HepG2 (cell line): ENCODE data around the gene MS4A15. TPM values are rescaled to one million over a fixed set of nuclear protein-coding genes. Genes with fewer than 3 reads are reported as not detected.

Experiments
- ATAC-seq: fragments of 200-7000 bp; cut with Tn5 transposase; 3 replicates; pipeline ENCODE4 v1.9.1; 2020; ENCODE audit warnings: mild to moderate bottlenecking, moderate library complexity
- BruUV-seq: library from RNA; stranded (reverse); fragments of 400-500 nt; replicated peaks from 2 replicates; lab custom pipeline; 2021; lab: Mats Ljungman, UMichigan
- CTCF ChIA-PET: fragments of 300-600 bp; formaldehyde crosslinking; extraction: SDS; loops from one replicate; lab custom pipeline; 2021; ENCODE audit warnings: low total read pairs, inconsistent platforms, low intra/inter-chr PET ratio; lab: Yijun Ruan, JAX
- POLR2A ChIA-PET: fragments of 350-600 bp; sonication (Branson Sonifier 250); formaldehyde crosslinking; loops from one replicate; lab custom pipeline; 2020; ENCODE audit warnings: antibody characterized with exemption, inconsistent platforms; lab: Yijun Ruan, JAX
- DNase-seq: peaks from one replicate; pipeline ENCODE4 v3.0.0-alpha.2; 2015; ENCODE audit warnings: low spot score
- FAIRE-seq: peaks from 3 replicates; lab custom pipeline; 2011; peaks lifted over from hg19 to GRCh38; lab: Jason Lieb, UNC
- H2AFZ ChIP-seq: one replicate; pipeline ENCODE4 v1.6.1; 2011; ENCODE audit warnings: low read length, inconsistent platforms
- H3K27ac ChIP-seq: fragments of 300-600 bp; 3 replicates; pipeline ENCODE4 v1.8.0; 2011; ENCODE audit warnings: mixed run types, mild to moderate bottlenecking, mixed read lengths, low read length, inconsistent platforms; ENCODE audit not compliant: insufficient read depth; ENCODE audit errors: extremely low read length
- H3K27me3 ChIP-seq, 2 experiments: fragments of 200-600 bp in 1 of 2; 2 replicates in 1 of 2; 3 replicates in 1 of 2; pipeline versions ENCODE4 v1.6.0 to v1.8.0; 2011; ENCODE audit warnings: low read length in 2 of 2, mild to moderate bottlenecking in 2 of 2, moderate library complexity in 2 of 2, inconsistent platforms in 1 of 2; ENCODE audit not compliant: insufficient read depth in 2 of 2, control insufficient read depth in 1 of 2
- H3K36me3 ChIP-seq, 2 experiments: fragments of 200-600 bp in 1 of 2; replicated peaks in 1 of 2; 2 replicates in 1 of 2; 3 replicates in 1 of 2; pipeline versions ENCODE4 v1.5.1 to v1.8.0; 2011; ENCODE audit warnings: low read length in 2 of 2, inconsistent platforms in 1 of 2; ENCODE audit not compliant: insufficient read depth in 2 of 2, control insufficient read depth in 1 of 2
- H3K4me1 ChIP-seq: 2 replicates; pipeline ENCODE4 v1.5.1; 2012; ENCODE audit warnings: low read length, inconsistent platforms; ENCODE audit not compliant: insufficient read depth
- H3K4me2 ChIP-seq: 2 replicates; pipeline ENCODE4 v1.6.0; 2011; ENCODE audit warnings: low read depth, low read length, inconsistent platforms
- H3K4me3 ChIP-seq, 3 experiments: fragments of 200-600 bp in 1 of 3; sonication (generic), shearing (Covaris generic) in 1 of 3; replicated peaks in 1 of 3; 2 replicates each; pipeline ENCODE4 v1.5.1; 2011 to 2016; ENCODE audit warnings: low read length in 3 of 3, inconsistent platforms in 2 of 3, low read depth in 2 of 3, mild to moderate bottlenecking in 2 of 3, control low read depth in 1 of 3, mixed read lengths in 1 of 3; ENCODE audit not compliant: insufficient read depth in 1 of 3
- H3K79me2 ChIP-seq: one replicate; pipeline ENCODE4 v1.6.1; 2011; ENCODE audit warnings: low read length, inconsistent platforms; ENCODE audit not compliant: insufficient read depth
- H3K9ac ChIP-seq: 2 replicates; pipeline ENCODE4 v1.6.0; 2011; ENCODE audit warnings: mild to moderate bottlenecking, low read depth, low read length, inconsistent platforms; ENCODE audit not compliant: insufficient read depth
- H3K9me3 ChIP-seq: 2 replicates; pipeline ENCODE4 v1.5.1; 2012; ENCODE audit warnings: mild to moderate bottlenecking, low read length
- H4K20me1 ChIP-seq: 2 replicates; pipeline ENCODE4 v1.6.0; 2011; ENCODE audit warnings: inconsistent platforms, mild to moderate bottlenecking, low read length, moderate library complexity; ENCODE audit not compliant: insufficient read depth
- CEBPZ ChIP-seq: IDR thresholded peaks from 2 replicates; pipeline ENCODE4 v1.6.1; 2012; ENCODE audit warnings: low read length, improper control_type of control experiment
- KDM2A ChIP-seq: sonication (generic); formaldehyde crosslinking; IDR thresholded peaks from 2 replicates; pipeline ENCODE4 v1.4.0; 2020; ENCODE audit warnings: low read depth, missing genetic modification reagents, borderline replicate concordance
- ZFX ChIP-seq: sonication (generic); formaldehyde crosslinking; IDR thresholded peaks from 2 replicates; pipeline ENCODE4 v1.4.0; 2020; ENCODE audit warnings: mild to moderate bottlenecking, low read depth, missing genetic modification reagents, moderate library complexity
- ZNF496 ChIP-seq: sonication (generic); formaldehyde crosslinking; IDR thresholded peaks from 2 replicates; pipeline ENCODE4 v1.8.1; 2023; ENCODE audit warnings: mild to moderate bottlenecking, moderate library complexity, missing genetic modification reagents; ENCODE audit not compliant: insufficient replicate concordance
- ZNF704 ChIP-seq: sonication (generic); formaldehyde crosslinking; IDR thresholded peaks from 2 replicates; pipeline ENCODE4 v1.8.1; 2023; ENCODE audit warnings: mild to moderate bottlenecking, inconsistent platforms, moderate library complexity, missing genetic modification reagents, borderline replicate concordance
- ZNF749 ChIP-seq: sonication (generic); formaldehyde crosslinking; IDR thresholded peaks from 2 replicates; pipeline ENCODE4 v1.8.0; 2022; ENCODE audit warnings: mild to moderate bottlenecking, missing genetic modification reagents, moderate library complexity, borderline replicate concordance
- ZNF768 ChIP-seq: sonication (generic); formaldehyde crosslinking; IDR thresholded peaks from 2 replicates; pipeline ENCODE4 v1.4.0; 2020; ENCODE audit warnings: missing genetic modification reagents
- WGBS: methylation state at CpG from one replicate; pipeline ENCODE4 v1.1.6; 2017; ENCODE audit warnings: low lambda C conversion rate; 5-methylcytosine and 5-hydroxymethylcytosine counted together
- in situ Hi-C: cut with HindIII; loops from 2 replicates; pipeline ENCODE4 v1.10.0; 2017; ENCODE audit warnings: low pct_unique_long_range_greater_than_20kb; ENCODE audit not compliant: extremely low pct_ligation_motif_present
- intact Hi-C: fragments of 100-400 bp; cut with micrococcal nuclease; formaldehyde crosslinking; loops from one replicate; pipeline ENCODE4 v1.10.0; 2022; ENCODE audit not compliant: unreplicated experiment
- polyA plus RNA-seq, 8 experiments: library from polyadenylated mRNA; depleted of rRNA in 3 of 8; stranded (reverse) in 7 of 8; unstranded in 1 of 8; fragments of >200 nt; fragmentation: Illumina TruSeq in 4 of 8; extraction: Trizol in 4 of 8; gene quantifications; 2 replicates each; pipeline versions ENCODE4 v1.2.1 to v1.2.3, GENCODE V29; 2011 to 2016; ENCODE audit warnings: low read depth in 4 of 8, missing spikeins in 1 of 8, mixed read lengths in 1 of 8; ENCODE audit not compliant: insufficient read depth in 1 of 8
- total RNA-seq, 5 experiments: library from RNA; depleted of rRNA; stranded (reverse); fragments of >200 nt; fragmentation: Illumina TruSeq; extraction: Trizol; gene quantifications; 2 replicates each; pipeline ENCODE4 v1.2.3, GENCODE V29; 2016; ENCODE audit warnings: low read depth in 1 of 5

The MS4A15 gene
- total and polyA plus RNA-seq, 2 of the 13 experiments (the other 11 are each of a cell fraction or from before 2014, with no cell fraction given) = not detected

DNA sequence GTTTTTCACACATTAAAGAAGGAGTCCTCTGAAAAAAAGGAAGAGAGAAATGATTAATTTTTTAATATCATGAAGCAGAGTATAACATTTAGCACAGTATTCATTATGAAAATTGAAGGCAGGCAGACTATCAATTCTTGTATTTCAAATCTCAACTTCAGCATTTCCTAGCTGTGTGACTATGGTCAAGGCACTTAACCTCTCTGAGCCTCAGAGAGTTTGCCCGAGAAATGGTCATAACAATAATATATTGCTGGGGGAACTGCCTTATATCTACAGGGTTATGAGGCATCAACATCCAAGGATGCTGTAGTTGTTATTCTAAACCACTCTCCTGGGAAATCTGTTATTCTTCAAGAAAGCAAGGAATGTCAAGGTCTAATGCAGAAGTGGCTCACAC is 31.1 kb upstream of the MS4A15 start:
- FAIRE-seq (no peak), DNase-seq (no peak), ATAC-seq (no peak)
- no peaks in the 10 kb centered on the region for H3K4me1 ChIP-seq
- in situ Hi-C loops = no loop called here
- H3K27ac ChIP-seq = no peak overlapping the region
- no peak overlapping the region for H2AFZ ChIP-seq
- ChIA-PET CTCF (no interaction called here), POLR2A (no interaction called here)
- no peaks in the 10 kb centered on the region for H4K20me1 ChIP-seq
- no peak overlapping the region for H3K4me3 ChIP-seq
- TF ChIP-seq ZNF496 (CRISPR knock-in tag) (no peak), ZNF768 (CRISPR knock-in tag) (peak; percentile 19; the same call in 1 of the 2 replicates)
- intact Hi-C loops = no loop called here
- H3K79me2 ChIP-seq = no peaks in the 10 kb centered on the region
- no peak overlapping the region for H3K9ac ChIP-seq
- no peaks in the 10 kb centered on the region for H3K9me3 ChIP-seq
- no peak overlapping the region for H3K4me2 ChIP-seq
- H3K36me3 ChIP-seq = no peaks in the 10 kb centered on the region
- WGBS = 0% methylated on average over 1 of the region's 1 CpG
- peaks cover 0 to 21% of the 10 kb centered on the region in 2 experiments; a peak in 3 of 5 replicates for H3K27me3 ChIP-seq
- no TSS peak for BruUV-seq

DNA sequence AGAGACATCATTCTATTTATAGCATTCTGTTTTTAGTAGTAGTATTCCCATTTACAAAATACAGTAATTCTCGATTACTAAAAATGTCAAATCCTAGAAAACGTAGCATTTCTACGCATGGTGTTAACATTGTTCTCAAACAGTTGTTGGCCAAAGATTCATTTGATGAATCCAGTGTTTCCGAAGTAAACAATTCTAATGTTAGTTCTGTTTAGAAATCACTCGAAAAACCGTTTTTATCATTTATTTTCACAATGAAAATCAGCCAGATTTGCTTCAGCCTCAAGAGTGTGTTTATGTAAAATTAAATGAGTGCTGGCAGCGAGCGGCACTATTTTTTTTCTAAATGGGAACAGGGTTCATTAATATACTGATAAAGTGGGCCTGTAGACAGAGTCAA is 25.1 kb upstream of the MS4A15 start:
- H3K27ac ChIP-seq = no peak overlapping the region
- H3K79me2 ChIP-seq = no peaks in the 10 kb centered on the region
- no peak overlapping the region for H2AFZ ChIP-seq
- intact Hi-C loops = no loop called here
- no peak for FAIRE-seq
- no peaks in the 10 kb centered on the region for H3K9me3 ChIP-seq
- H4K20me1 ChIP-seq = no peaks in the 10 kb centered on the region
- H3K4me3 ChIP-seq = no peak overlapping the region
- WGBS = 17% methylated on average over 8 of the region's 8 CpGs
- H3K9ac ChIP-seq = no peak overlapping the region
- peaks cover 2 to 27% of the 10 kb centered on the region in 2 experiments; a peak in 3 of 5 replicates for H3K27me3 ChIP-seq
- DNase-seq = no peak
- ChIA-PET POLR2A (no interaction called here), CTCF (no interaction called here)
- no peak overlapping the region for H3K4me2 ChIP-seq
- no TSS peak for BruUV-seq
- ATAC-seq = no peak
- H3K36me3 ChIP-seq = no peaks in the 10 kb centered on the region
- in situ Hi-C loops = no loop called here
- no peaks in the 10 kb centered on the region for H3K4me1 ChIP-seq
- TF ChIP-seq KDM2A (CRISPR knock-in tag) (no peak), ZNF704 (CRISPR knock-in tag) (no peak), CEBPZ (no peak), ZNF749 (no peak), ZFX (CRISPR knock-in tag) (no peak)
